Epithelial cell of esophagus (primary cell): ENCODE data around the gene COL4A2.
"Not testable (repeated sequence)": the region's sequence is repeated elsewhere in the genome, so short reads cannot be mapped to it uniquely, and the experiment has no call there.

Experiments
- DNase-seq: peaks from one replicate; pipeline ENCODE4 v3.0.0; 2010; ENCODE audit warnings: low read depth
- H3K4me3 ChIP-seq: 2 replicates; pipeline ENCODE4 v1.5.1; 2011; ENCODE audit warnings: mild to moderate bottlenecking, low read length, control low read depth
- TF ChIP-seq, protein P1 (sequence below): IDR thresholded peaks from 2 replicates; pipeline ENCODE4 v1.5.1; 2011; ENCODE audit warnings: low read depth, mild to moderate bottlenecking, low read length, control low read depth, inconsistent platforms; ENCODE audit not compliant: insufficient read depth; ENCODE audit errors: missing control alignments

Gene COL4A2

DNA sequence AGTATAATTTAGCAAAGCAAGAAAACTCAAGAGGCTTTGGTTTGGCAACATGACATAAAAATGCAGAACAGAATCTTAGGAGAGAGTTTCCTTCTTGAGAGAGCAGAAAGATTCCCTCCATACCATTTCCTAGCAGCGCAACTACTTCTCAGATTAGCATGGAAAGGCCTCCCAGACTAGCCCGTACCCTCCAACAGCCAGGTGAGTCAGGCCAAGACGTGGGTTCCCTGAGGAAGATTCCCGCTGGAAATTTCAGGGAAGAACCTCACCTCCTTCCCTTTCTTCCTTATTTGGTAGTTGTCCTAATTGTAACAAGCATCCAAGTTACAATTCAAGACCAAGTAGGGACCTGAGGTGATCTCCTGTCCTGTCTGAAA lies 12.3 kb downstream of the COL4A2 start:
- DNase-seq: no peak
- no peak overlapping the region for H3K4me3 ChIP-seq

DNA sequence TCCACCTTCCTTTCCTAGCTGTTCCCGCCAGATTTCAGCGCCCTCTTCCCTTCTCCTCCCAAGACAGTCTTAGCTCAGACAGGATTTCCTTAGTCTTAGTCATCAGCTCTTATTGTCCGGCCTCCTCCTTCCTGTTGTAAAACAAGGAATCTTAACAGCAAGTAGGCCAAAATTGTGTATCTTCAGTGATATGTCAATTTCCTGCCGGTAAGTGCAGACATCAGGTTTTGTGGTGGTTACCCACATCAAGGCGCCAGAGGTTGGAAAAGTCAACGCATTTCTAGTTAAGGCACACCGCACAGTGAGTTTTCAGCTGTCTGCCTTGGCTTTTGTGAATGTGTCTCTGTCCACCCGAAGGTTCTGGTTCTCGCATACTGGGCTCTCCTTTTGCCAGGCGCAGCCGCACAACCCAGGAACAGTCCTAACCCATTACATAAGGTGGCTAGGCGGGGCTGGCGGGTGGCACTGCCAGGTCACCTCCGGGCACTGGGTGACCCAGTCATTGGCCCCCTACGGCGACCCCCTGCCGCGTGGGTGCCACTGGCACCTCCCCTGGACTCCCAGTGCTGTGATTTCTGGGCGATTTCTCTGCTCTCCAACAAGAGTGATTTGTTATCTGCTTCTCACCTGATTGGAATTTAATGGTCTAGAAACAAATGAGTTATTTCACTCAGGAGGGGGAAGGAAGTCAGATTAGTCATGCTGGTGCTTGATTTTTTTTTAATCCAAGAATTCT lies 12.9 kb downstream of the COL4A2 start:
- TF ChIP-seq, protein P1, sequence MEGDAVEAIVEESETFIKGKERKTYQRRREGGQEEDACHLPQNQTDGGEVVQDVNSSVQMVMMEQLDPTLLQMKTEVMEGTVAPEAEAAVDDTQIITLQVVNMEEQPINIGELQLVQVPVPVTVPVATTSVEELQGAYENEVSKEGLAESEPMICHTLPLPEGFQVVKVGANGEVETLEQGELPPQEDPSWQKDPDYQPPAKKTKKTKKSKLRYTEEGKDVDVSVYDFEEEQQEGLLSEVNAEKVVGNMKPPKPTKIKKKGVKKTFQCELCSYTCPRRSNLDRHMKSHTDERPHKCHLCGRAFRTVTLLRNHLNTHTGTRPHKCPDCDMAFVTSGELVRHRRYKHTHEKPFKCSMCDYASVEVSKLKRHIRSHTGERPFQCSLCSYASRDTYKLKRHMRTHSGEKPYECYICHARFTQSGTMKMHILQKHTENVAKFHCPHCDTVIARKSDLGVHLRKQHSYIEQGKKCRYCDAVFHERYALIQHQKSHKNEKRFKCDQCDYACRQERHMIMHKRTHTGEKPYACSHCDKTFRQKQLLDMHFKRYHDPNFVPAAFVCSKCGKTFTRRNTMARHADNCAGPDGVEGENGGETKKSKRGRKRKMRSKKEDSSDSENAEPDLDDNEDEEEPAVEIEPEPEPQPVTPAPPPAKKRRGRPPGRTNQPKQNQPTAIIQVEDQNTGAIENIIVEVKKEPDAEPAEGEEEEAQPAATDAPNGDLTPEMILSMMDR: no peak
- no peak overlapping the region for H3K4me3 ChIP-seq
- peak; percentile 83 for DNase-seq

More for the DNA sequence above, 12.3 kb downstream of the COL4A2 start:
- TF ChIP-seq, protein P1: no peak

DNA sequence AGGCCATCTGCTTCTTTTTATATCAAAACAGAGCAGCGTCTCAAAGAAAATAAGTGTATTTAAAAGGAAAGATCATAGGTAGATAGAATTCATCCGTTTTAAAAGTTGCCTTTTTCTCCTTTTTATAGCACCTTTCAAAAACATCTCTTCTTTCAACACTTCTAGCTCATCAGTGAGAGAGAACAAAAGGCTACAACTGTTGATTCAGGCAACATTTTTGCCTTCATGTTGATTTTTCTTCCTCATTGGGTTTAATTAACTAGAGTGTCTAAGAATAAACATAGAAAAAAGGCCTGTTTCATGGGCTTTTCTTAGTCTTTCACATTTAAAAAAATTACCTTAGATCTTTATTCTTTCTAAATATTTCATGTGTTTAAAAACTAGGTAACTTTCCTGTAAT lies 13.6 kb downstream of the COL4A2 start:
- no peak for DNase-seq
- H3K4me3 ChIP-seq: no peak overlapping the region
- TF ChIP-seq, protein P1: no peak

DNA sequence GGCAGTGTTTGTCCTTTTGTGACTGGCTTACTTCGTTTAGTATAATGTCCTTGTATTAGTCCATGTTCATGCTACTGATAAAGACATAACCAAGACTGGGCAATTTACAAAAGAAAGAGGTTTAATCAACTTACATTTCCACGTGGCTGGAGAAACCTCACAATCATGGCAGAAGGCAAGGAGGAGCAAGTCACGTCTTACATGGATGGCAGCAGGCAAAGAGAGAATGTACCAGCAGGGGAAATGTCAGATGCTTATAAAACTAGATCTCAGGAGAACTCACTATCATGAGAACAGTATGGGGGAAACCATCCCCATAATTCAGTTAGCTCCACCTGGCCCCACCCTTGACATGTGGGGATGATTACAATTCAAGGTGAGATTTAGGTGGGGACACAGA lies 14.5 kb downstream of the COL4A2 start:
- DNase-seq, H3K4me3 ChIP-seq: not testable (repeated sequence)

DNA sequence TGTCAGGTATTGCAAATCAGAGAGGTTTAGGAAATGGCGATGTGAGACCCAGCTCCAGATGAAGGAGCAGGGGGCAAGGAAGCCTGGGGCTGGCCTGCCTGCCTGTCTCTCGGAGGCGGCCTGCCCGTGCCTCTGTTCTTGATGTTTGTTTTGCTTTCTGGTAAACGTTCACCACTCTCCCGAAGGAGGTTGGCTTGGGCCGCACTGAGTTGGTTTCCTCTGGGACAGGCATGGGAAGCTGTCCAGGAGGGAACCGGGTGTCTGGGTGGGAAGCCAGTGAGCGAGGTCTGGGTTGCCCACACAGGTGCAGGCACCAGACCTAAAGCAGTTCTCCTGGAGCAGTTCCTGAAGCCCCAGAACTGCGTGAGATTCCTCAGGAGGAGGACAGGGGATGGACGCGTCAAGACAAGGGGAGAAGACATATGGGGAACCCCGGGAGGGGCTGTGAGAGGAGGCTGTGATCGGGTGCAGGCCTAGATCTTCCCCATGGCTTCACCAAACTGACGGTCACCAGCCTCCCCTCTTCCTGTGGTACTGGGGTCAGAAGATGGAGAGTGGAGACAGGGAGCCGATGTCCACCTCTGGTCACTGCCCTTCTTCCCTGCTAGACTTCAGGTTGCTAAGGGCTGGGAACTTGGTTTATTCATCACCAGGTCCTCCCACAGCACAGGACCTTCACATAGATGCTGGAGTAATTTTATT lies 15.2 kb downstream of the COL4A2 start:
- no peak overlapping the region for H3K4me3 ChIP-seq
- DNase-seq: no peak
- TF ChIP-seq, protein P1: no peak

DNA sequence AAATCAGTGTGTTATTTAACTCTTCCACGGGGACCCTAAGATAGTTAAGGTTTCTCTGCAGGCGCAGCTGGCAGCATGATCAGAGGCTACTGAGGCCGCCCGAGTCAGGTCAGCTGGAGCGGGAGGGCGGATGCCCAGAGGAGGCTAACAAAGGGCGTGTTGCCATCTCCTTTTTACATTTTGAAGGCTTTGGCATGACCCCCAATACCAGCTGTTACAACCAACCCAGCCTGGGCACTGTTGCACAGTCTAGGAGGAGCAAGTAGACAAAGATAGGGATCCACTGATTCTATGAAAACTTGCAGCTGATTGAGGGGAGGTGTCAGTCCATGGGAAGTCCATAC lies 15.7 kb downstream of the COL4A2 start:
- TF ChIP-seq, protein P1: no peak
- H3K4me3 ChIP-seq: no peak overlapping the region
- no peak for DNase-seq

DNA sequence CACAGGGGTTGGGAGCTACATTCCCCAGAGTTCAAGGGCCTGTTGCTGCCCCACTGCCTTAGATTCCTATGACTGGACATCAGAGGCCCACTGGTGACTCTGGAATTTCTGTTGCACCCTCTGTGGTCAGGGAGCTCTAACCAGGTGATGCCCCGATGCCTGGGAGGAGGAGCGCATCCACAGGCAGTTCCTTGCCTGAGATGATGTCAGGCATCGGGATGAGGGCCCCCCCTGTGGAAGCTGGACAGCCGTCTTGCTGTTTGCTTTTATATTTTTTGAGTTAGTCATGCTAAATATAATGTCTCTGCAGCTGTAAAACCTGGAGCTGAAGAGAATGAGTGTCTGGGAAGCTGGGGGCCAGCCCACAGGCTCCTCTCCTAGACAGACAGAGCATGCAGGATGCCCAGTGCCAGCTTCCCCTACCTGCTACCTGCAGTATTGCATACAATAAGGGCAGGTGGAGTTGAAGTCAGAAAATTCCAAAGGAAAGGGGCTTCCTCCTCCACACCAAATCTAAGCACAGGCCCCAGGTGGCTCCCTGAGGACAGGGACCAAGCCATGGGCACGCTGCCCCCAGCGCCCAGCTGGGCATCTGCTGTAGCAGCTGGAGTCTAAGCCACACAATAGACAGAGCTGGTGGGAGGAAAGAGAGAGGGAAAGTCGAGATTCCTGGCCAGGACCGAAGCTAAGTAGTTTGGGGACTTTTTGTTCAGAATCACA lies 16.2 kb downstream of the COL4A2 start:
- peak; percentile 58 for DNase-seq
- H3K4me3 ChIP-seq: no peak overlapping the region
- TF ChIP-seq, protein P1: peak; percentile 26
